ENCODE data around the gene SUGCT. TPM values are rescaled to one million over a fixed set of nuclear protein-coding genes. Genes with fewer than 3 reads are reported as not detected.
A peak's percentile ranks its signal among the peaks of the same experiment; 100 is the strongest.

SUGCT gene
- total RNA-seq, 1 experiment from 2014 or later = 5.4 TPM

GRCh38 chr7:40717242-40717641 lies 582.4 kb downstream of the SUGCT start:
- no peak for TF ChIP-seq CTCF (conservative IDR thresholded peaks at IDR 0.05)
- Histone ChIP-seq H3K9me3 (ENCODE audit: control insufficient read depth, low read depth, low read length) (no peaks in the 10 kb centered on the region), H3K27ac (ENCODE audit: insufficient read length, low read depth, low read length) (no peak overlapping the region), H3K9ac (ENCODE audit: extremely low read depth, insufficient read length, low read length) (no peak overlapping the region), H3K4me1 (ENCODE audit: insufficient read depth, low read length) (0 out of 2 replicates have a peak, but pooled peaks cover 4% of the 10 kb centered on the region), H3K79me1 (ENCODE audit: insufficient read depth, low read depth, low read length, poor library complexity, severe bottlenecking) (no peaks in the 10 kb centered on the region), H2BK15ac (ENCODE audit: low read depth, low read length) (no peak overlapping the region), H4K5ac (ENCODE audit: insufficient read length, low read depth, low read length) (no peak overlapping the region), H2BK120ac (ENCODE audit: low read depth, low read length, poor library complexity, severe bottlenecking) (peak overlapping the region; percentile 23), H4K8ac (replicated peaks; ENCODE audit: insufficient read length, low read depth, low read length) (no peak overlapping the region), H2AFZ (ENCODE audit: low read length) (no peak overlapping the region), H3K4me2 (ENCODE audit: insufficient read depth, insufficient read length, low read length) (no peak overlapping the region), H2BK20ac (ENCODE audit: low read depth, low read length, poor library complexity, severe bottlenecking) (no peak overlapping the region), H2AK5ac (ENCODE audit: insufficient read length, low read length) (no peak overlapping the region), H4K20me1 (ENCODE audit: control insufficient read depth, insufficient read depth, insufficient read length) (no peaks in the 10 kb centered on the region), H3K18ac (ENCODE audit: insufficient read length, low read depth, low read length) (no peak overlapping the region), H3K4ac (ENCODE audit: low read depth, low read length) (no peak overlapping the region), H3K23ac (ENCODE audit: insufficient read length, low read depth, low read length) (no peak overlapping the region), H3K27me3 (ENCODE audit: insufficient read depth, low read length) (no peaks in the 10 kb centered on the region), H3T11ph (ENCODE audit: low read length) (peak overlapping the region; percentile 19), H3K56ac (ENCODE audit: insufficient read length, low read depth, low read length) (no peak overlapping the region), H3K23me2 (ENCODE audit: insufficient read length, low read depth, low read length, poor library complexity, severe bottlenecking) (no peaks in the 10 kb centered on the region), H3K79me2 (ENCODE audit: insufficient read depth, low read length) (no peaks in the 10 kb centered on the region), H2BK12ac (ENCODE audit: insufficient read length, low read depth, low read length) (no peak overlapping the region), H3K14ac (ENCODE audit: insufficient read depth, low read length) (no peak overlapping the region), H2BK5ac (ENCODE audit: insufficient read length, low read length) (no peak overlapping the region), H4K91ac (ENCODE audit: insufficient read length, low read depth, low read length) (no peak overlapping the region)
- peak; percentile 96 for DNase-seq
- no CpG with 5 or more reads among the region's 9 CpGs for WGBS (ENCODE audit: extremely low coverage, insufficient read length, low lambda C conversion rate)
- H3K4me1 Mint-ChIP-seq = peaks cover 20 to 33% of the 10 kb centered on the region in 2 experiments
- H3K4me3 Mint-ChIP-seq = no peak overlapping the region
- no peaks in the 10 kb centered on the region for H3K9me3 Mint-ChIP-seq
- no peaks in the 10 kb centered on the region for H3K36me3 Mint-ChIP-seq (ENCODE audit: insufficient read depth in 1 of 3, low read depth in 3 of 3)
- no peaks in the 10 kb centered on the region for H3K27me3 Mint-ChIP-seq (ENCODE audit: low read depth)
- peak overlapping the region in 2 of 3 experiments; percentile 90 to 96; a peak in 4 of 7 replicates for H3K27ac Mint-ChIP-seq
